Measurements from ENCODE around the gene HTR1D. TPM values are rescaled to one million over a fixed set of nuclear protein-coding genes. Genes with fewer than 3 reads are reported as not detected.
A peak's percentile ranks its signal among the peaks of the same experiment; 100 is the strongest.
"Not testable (repeated sequence)": the region's sequence is repeated elsewhere in the genome, so short reads cannot be mapped to it uniquely, and the experiment has no call there.

HTR1D gene
- total and polyA plus RNA-seq, 9 donors: 0.05 to 0.16 (median 0.09) TPM; not detected in 3

- no peak overlapping the region for H3K27ac ChIP-seq (ENCODE audit: low read length)
- DNase-seq: no peak
- no peaks in the 10 kb centered on the region for H3K9me3 ChIP-seq (replicated peaks; ENCODE audit: control insufficient read depth, low read depth, low read length)
- 95% methylated on average over 3 of the region's 7 CpGs for WGBS (ENCODE audit: insufficient coverage)
- no peaks in the 10 kb centered on the region for H3K4me1 ChIP-seq (ENCODE audit: control insufficient read depth, insufficient read depth, low read length)
- no peak overlapping the region for H3K4me3 ChIP-seq (ENCODE audit: low read length)
- no peaks in the 10 kb centered on the region for H3K27me3 ChIP-seq (ENCODE audit: control insufficient read depth, insufficient read depth, low read length)
- H3K36me3 ChIP-seq (ENCODE audit: control insufficient read depth, insufficient read depth, low read length): no peaks in the 10 kb centered on the region
These were observed 27.0 kb upstream of the HTR1D start for GRCh38 chr1:23244256-23244761.

GRCh38 chr1:23242414-23242813 is 25.1 kb upstream of the HTR1D start:
- no peaks in the 10 kb centered on the region for H3K27me3 ChIP-seq (ENCODE audit: control insufficient read depth, insufficient read depth, low read length)
- no peak overlapping the region for H3K4me3 ChIP-seq (ENCODE audit: low read length)
- no peak for DNase-seq
- H3K9me3 ChIP-seq (replicated peaks; ENCODE audit: control insufficient read depth, low read depth, low read length): no peaks in the 10 kb centered on the region
- 82% methylated on average over 4 of the region's 7 CpGs for WGBS (ENCODE audit: insufficient coverage)
- no peaks in the 10 kb centered on the region for H3K36me3 ChIP-seq (ENCODE audit: control insufficient read depth, insufficient read depth, low read length)
- H3K4me1 ChIP-seq (ENCODE audit: control insufficient read depth, insufficient read depth, low read length): no peaks in the 10 kb centered on the region
- H3K27ac ChIP-seq (ENCODE audit: low read length): no peak overlapping the region

DNA sequence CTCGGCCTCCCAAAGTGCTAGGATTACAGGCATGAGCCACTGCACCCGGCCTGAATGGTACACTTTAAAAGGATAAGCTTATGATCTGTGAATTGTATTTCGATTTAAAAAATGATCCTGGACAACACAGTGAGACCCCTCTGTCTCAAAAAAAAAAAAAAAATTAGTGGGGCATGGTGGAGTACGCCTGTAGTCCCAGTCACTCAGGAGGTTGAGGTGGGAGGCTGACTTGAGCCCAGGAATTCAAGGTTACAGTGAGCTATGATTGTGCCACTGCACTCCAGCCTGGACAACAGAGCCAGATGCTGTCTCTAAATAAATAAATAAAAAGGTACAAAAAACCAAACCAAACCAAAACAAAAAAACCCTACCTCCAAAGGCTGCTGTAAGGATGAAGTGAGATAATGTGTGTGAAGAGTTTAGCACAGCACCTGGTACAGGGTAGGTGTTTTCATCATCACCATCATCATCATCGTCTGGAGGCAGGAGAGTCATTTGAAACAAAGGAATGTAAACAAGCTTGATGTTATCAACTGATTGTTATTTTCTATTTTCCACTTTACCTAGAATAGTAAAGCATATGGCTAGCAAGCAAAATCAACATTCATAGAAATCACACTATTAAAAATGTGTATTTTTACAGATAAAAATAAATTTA is 22.5 kb upstream of the HTR1D start:
- DNase-seq: no peak
- H3K27me3 ChIP-seq (ENCODE audit: control insufficient read depth, insufficient read depth, low read length): no peaks in the 10 kb centered on the region

GRCh38 chr1:23238565-23238964 is 21.3 kb upstream of the HTR1D start:
- 93% methylated on average over 2 of the region's 2 CpGs for WGBS (ENCODE audit: insufficient coverage)
- Histone ChIP-seq H3K36me3 (ENCODE audit: control insufficient read depth, insufficient read depth, low read length) (no peaks in the 10 kb centered on the region), H3K4me3 (ENCODE audit: low read length) (no peak overlapping the region), H3K27me3 (ENCODE audit: control insufficient read depth, insufficient read depth, low read length) (no peaks in the 10 kb centered on the region), H3K27ac (ENCODE audit: low read length) (no peak overlapping the region), H3K4me1 (ENCODE audit: control insufficient read depth, insufficient read depth, low read length) (no peaks in the 10 kb centered on the region), H3K9me3 (replicated peaks; ENCODE audit: control insufficient read depth, low read depth, low read length) (no peaks in the 10 kb centered on the region)
- no peak for DNase-seq

More for the DNA sequence above, 22.5 kb upstream of the HTR1D start:
- no peaks in the 10 kb centered on the region for H3K4me1 ChIP-seq (ENCODE audit: control insufficient read depth, insufficient read depth, low read length)
- H3K9me3 ChIP-seq (replicated peaks; ENCODE audit: control insufficient read depth, low read depth, low read length): no peaks in the 10 kb centered on the region
- no CpG with 5 or more reads among the region's 5 CpGs for WGBS (ENCODE audit: insufficient coverage)
- no peak overlapping the region for H3K4me3 ChIP-seq (ENCODE audit: low read length)
- no peak overlapping the region for H3K27ac ChIP-seq (ENCODE audit: low read length)
- no peaks in the 10 kb centered on the region for H3K36me3 ChIP-seq (ENCODE audit: control insufficient read depth, insufficient read depth, low read length)

- Histone ChIP-seq H3K36me3 (ENCODE audit: control insufficient read depth, insufficient read depth, low read length) (no peaks in the 10 kb centered on the region), H3K4me3 (ENCODE audit: low read length) (no peak overlapping the region), H3K4me1 (ENCODE audit: control insufficient read depth, insufficient read depth, low read length) (no peaks in the 10 kb centered on the region), H3K9me3 (replicated peaks; ENCODE audit: control insufficient read depth, low read depth, low read length) (no peaks in the 10 kb centered on the region), H3K27me3 (ENCODE audit: control insufficient read depth, insufficient read depth, low read length) (no peaks in the 10 kb centered on the region), H3K27ac (ENCODE audit: low read length) (no peak overlapping the region)
- DNase-seq: no peak
- WGBS (ENCODE audit: insufficient coverage): 100% methylated on average over 1 of the region's 2 CpGs
These were observed 20.2 kb upstream of the HTR1D start for GRCh38 chr1:23237508-23237907.

DNA sequence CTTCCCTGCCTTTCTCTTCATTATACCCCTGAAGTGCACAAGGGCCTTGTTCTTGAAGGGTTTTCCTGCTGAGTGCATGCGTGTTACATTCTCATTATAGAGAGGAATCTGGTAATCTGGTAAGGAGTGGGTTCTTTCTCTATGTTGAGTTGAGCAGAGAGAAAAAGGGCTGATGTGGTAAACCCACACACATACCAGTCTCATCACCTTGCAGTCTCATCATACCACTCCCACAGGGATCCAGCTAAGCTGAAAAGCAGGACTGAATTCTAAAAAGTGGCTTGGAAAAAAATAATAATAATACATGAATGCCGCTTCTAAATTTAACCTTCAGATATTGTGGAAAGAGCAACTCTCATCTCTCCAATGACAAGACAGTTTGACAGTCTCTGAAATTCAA is 10.5 kb upstream of the HTR1D start:
- WGBS (ENCODE audit: insufficient coverage): no CpG with 5 or more reads among the region's 2 CpGs
- no peak overlapping the region for H3K4me3 ChIP-seq (ENCODE audit: low read length)
- DNase-seq: no peak

GRCh38 chr1:23224739-23225648 is 7.7 kb upstream of the HTR1D start:
- H3K27ac ChIP-seq (ENCODE audit: low read length): no peak overlapping the region
- H3K4me1 ChIP-seq (ENCODE audit: control insufficient read depth, insufficient read depth, low read length): peaks cover 3% of the 10 kb centered on the region
- no peaks in the 10 kb centered on the region for H3K9me3 ChIP-seq (replicated peaks; ENCODE audit: control insufficient read depth, low read depth, low read length)
- H3K36me3 ChIP-seq (ENCODE audit: control insufficient read depth, insufficient read depth, low read length): no peaks in the 10 kb centered on the region
- peaks cover 8% of the 10 kb centered on the region for H3K27me3 ChIP-seq (ENCODE audit: control insufficient read depth, insufficient read depth, low read length)
- DNase-seq: peak; percentile 15
- 17% methylated on average over 7 of the region's 17 CpGs for WGBS (ENCODE audit: insufficient coverage)
- H3K4me3 ChIP-seq (ENCODE audit: low read length): no peak overlapping the region

More for the DNA sequence above, 10.5 kb upstream of the HTR1D start:
- Histone ChIP-seq H3K27ac (ENCODE audit: low read length) (no peak overlapping the region), H3K9me3 (replicated peaks; ENCODE audit: control insufficient read depth, low read depth, low read length) (no peaks in the 10 kb centered on the region), H3K36me3 (ENCODE audit: control insufficient read depth, insufficient read depth, low read length) (no peaks in the 10 kb centered on the region), H3K4me1 (ENCODE audit: control insufficient read depth, insufficient read depth, low read length) (peaks cover 3% of the 10 kb centered on the region), H3K27me3 (ENCODE audit: control insufficient read depth, insufficient read depth, low read length) (peaks cover 2% of the 10 kb centered on the region)

DNA sequence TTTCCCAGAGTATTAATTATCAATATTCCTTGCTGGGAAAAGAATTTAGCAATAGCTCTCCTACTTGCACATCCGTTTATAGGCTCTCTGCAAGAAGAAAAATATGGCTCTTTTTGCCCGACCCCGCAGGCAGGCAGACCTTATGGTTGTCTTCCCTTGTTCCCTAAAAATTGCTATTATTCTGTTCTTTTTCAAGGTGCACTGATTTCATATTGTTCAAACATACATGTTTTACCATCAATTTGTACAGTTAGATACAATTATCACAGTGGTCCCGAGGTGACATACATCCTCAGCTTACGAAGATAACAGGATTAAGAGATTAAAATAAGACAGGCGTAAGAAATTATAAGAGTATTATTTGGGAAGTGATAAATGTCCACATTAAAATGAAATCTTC is 6.7 kb upstream of the HTR1D start:
- H3K4me3 ChIP-seq (ENCODE audit: low read length); DNase-seq; H3K27ac ChIP-seq (ENCODE audit: low read length); H3K36me3 ChIP-seq (ENCODE audit: control insufficient read depth, insufficient read depth, low read length); H3K9me3 ChIP-seq (replicated peaks; ENCODE audit: control insufficient read depth, low read depth, low read length); H3K4me1 ChIP-seq (ENCODE audit: control insufficient read depth, insufficient read depth, low read length): not testable (repeated sequence)
- no CpG with 5 or more reads among the region's 6 CpGs for WGBS (ENCODE audit: insufficient coverage)
- H3K27me3 ChIP-seq (ENCODE audit: control insufficient read depth, insufficient read depth, low read length): peaks cover 14% of the 10 kb centered on the region

- not testable (repeated sequence) for H3K36me3 ChIP-seq (ENCODE audit: control insufficient read depth, insufficient read depth, low read length); H3K9me3 ChIP-seq (replicated peaks; ENCODE audit: control insufficient read depth, low read depth, low read length); H3K4me3 ChIP-seq (ENCODE audit: low read length); H3K4me1 ChIP-seq (ENCODE audit: control insufficient read depth, insufficient read depth, low read length); H3K27ac ChIP-seq (ENCODE audit: low read length); DNase-seq
- peaks cover 19% of the 10 kb centered on the region for H3K27me3 ChIP-seq (ENCODE audit: control insufficient read depth, insufficient read depth, low read length)
- WGBS (ENCODE audit: insufficient coverage): 80% methylated on average over 1 of the region's 1 CpG
These were observed 6.2 kb upstream of the HTR1D start for GRCh38 chr1:23223490-23223951.

DNA sequence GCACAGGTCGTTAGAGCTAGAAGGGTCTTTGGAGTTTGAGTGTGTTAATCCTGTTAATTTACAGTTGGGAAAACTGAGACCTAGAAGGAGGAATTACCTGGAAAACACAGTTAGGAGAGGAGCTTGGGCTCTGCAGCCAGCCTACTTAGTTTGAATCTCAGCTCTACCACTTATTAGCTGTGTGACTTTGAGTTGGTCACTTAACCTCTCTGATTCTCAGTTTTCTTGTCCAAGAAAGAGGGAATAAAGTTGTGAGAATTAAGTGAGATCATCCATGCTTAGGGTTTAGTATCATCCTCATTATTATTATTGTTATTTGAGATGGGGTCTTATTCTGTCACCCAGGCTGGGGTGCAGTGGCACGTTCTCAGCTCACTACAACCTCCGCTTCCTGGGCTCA is 5.4 kb upstream of the HTR1D start:
- no peak for DNase-seq
- Histone ChIP-seq H3K27ac (ENCODE audit: low read length) (no peak overlapping the region), H3K27me3 (ENCODE audit: control insufficient read depth, insufficient read depth, low read length) (peaks cover 27% of the 10 kb centered on the region), H3K9me3 (replicated peaks; ENCODE audit: control insufficient read depth, low read depth, low read length) (no peaks in the 10 kb centered on the region), H3K4me3 (ENCODE audit: low read length) (no peak overlapping the region), H3K4me1 (ENCODE audit: control insufficient read depth, insufficient read depth, low read length) (peaks cover 4% of the 10 kb centered on the region), H3K36me3 (ENCODE audit: control insufficient read depth, insufficient read depth, low read length) (no peaks in the 10 kb centered on the region)
- no CpG with 5 or more reads among the region's 3 CpGs for WGBS (ENCODE audit: insufficient coverage)
